Urinary bladder (tissue), 4 donors: ENCODE measurements around the gene FOS. TPM values are rescaled to one million over a fixed set of nuclear protein-coding genes. Genes with fewer than 3 reads are reported as not detected.

Experiments used
- DNase-seq: peaks from one replicate; pipeline ENCODE4 v3.0.0-alpha.2; 2015; ENCODE audit errors: extremely low spot score
- H3K27ac ChIP-seq: one replicate; pipeline ENCODE4 v1.5.1; 2013; ENCODE audit warnings: low read depth, mild to moderate bottlenecking, moderate library complexity
- H3K36me3 ChIP-seq: one replicate; pipeline ENCODE4 v1.6.1; 2013; ENCODE audit warnings: mild to moderate bottlenecking, moderate library complexity; ENCODE audit not compliant: insufficient read depth
- H3K4me1 ChIP-seq: one replicate; pipeline ENCODE4 v1.6.1; 2013; ENCODE audit warnings: mild to moderate bottlenecking, moderate library complexity; ENCODE audit not compliant: insufficient read depth
- H3K4me3 ChIP-seq: one replicate; pipeline ENCODE4 v1.5.1; 2013; ENCODE audit warnings: low read depth, low read length
- WGBS: extraction: QIAGEN DNeasy Blood & Tissue Kit; methylation state at CpG from one replicate; pipeline ENCODE4 v1.1.7; 2013; 5-methylcytosine and 5-hydroxymethylcytosine counted together
- polyA plus RNA-seq: library from polyadenylated mRNA; stranded (reverse); fragments of 200-250 nt; gene quantifications from one replicate; pipeline ENCODE4 v1.2.3, GENCODE V29; 2013
- total RNA-seq: library from RNA; depleted of rRNA; stranded (reverse); fragments of >200 nt; gene quantifications from one replicate; pipeline ENCODE4 v1.2.3, GENCODE V29; 2014
- donor health status: healthy with polysubstance abuse.
- donor health status: healthy.

The FOS gene
- total and polyA plus RNA-seq, 2 donors = 219 to 1,557 TPM

- Histone ChIP-seq H3K27ac (no peak overlapping the region), H3K4me1 (no peaks in the 10 kb centered on the region), H3K4me3 (no peak overlapping the region), H3K36me3 (no peaks in the 10 kb centered on the region)
- DNase-seq = no peak
Observed at GRCh38 chr14:75285331-75285730, 6.7 kb downstream of the FOS start.

DNA sequence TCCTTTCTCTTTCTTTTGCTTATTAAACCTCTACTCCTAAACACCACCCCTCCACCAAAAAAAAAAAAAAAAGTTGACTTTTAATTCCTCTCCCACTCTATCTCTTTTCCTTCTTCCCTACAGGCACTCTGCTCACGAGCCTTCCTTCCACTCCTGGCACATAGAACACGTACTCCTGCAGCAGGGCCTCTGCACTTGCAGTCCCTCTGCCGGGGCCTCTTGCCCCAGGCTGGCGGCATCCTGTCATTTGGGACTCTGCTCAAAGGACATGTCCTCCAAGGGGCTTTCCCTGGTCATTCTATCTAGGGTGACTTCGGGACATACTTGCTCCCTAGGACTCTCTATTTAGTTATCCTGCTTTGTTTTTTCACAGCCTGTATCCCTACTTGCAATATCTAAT lies 7.7 kb downstream of the FOS start:
- DNase-seq = no peak
- WGBS = 56% methylated on average over 5 of the region's 5 CpGs
- no peaks in the 10 kb centered on the region for H3K36me3 ChIP-seq
- no peaks in the 10 kb centered on the region for H3K4me1 ChIP-seq
- no peak overlapping the region for H3K27ac ChIP-seq
- H3K4me3 ChIP-seq = no peak overlapping the region

DNA sequence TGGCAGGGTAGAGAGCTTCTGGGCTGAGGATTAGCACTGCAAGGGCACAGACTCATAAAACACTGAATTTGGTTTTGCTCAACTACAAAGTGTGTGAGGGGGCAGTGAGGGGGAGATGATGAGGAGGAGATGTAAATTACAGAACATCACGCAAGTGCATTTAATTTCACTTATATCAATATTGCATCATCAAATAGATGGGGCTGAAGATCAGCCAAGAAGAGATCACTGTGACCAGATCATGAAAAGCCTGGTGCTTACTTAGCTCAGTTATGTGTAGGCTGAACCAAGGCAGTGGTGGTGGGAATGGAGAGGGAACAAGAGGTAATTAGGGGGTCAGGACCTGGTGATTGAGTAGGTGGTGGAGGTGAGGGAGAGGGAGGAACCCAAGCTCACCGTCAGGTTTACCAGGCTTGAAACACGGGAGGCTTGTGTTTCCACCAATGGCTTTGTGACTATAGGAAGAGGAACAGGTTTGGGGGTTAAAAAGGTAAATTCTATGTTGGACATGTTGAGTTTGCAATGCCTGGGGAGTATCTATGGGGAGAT lies 11.3 kb downstream of the FOS start:
- DNase-seq = no peak
- WGBS = 80% methylated on average over 3 of the region's 3 CpGs
- no peaks in the 10 kb centered on the region for H3K4me1 ChIP-seq
- no peaks in the 10 kb centered on the region for H3K36me3 ChIP-seq
- H3K27ac ChIP-seq = no peak overlapping the region
- H3K4me3 ChIP-seq = no peak overlapping the region

DNA sequence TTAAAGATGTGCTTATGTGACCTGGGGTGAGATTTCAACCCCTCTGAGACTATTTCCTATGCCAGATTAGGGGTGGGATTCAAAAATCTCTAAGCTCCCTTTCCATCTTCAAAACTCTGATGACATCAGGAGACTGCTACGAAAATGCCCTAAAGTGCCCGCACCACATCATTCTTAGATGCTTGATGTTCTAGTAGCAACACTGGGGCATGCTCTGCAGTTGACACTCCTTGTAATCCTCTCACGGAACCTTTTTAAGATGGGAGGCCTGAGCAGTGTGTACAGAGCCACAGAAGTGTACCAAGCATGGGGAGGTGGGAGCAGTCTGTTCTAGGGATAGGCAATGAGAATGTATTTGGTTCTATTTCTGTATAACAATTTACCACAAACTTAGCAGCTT lies 12.2 kb downstream of the FOS start:
- WGBS = 83% methylated on average over 3 of the region's 3 CpGs
- no peak for DNase-seq
- Histone ChIP-seq H3K27ac (no peak overlapping the region), H3K4me1 (no peaks in the 10 kb centered on the region), H3K36me3 (no peaks in the 10 kb centered on the region), H3K4me3 (no peak overlapping the region)

DNA sequence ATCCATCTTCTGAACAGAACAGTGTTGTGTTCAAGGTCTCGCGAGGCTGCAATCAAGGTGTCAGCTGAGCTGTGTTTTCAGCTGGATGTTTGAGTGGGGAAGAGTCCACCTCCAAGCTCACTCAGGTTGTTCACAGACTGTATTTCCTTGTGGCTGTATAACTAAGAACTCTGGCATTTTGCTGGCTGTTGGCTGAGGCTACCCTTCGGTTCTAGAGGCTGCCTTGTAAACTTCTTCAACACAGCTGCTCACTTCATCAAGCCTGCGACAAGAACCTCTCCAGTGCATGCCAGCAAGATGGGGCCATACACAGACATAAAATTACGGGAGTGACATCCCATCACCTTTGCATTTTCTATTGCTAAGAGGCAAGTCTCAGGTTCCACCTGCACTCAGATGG lies 12.7 kb downstream of the FOS start:
- Histone ChIP-seq H3K27ac (no peak overlapping the region), H3K4me1 (no peaks in the 10 kb centered on the region), H3K4me3 (no peak overlapping the region), H3K36me3 (no peaks in the 10 kb centered on the region)
- DNase-seq = no peak
- 79% methylated on average over 5 of the region's 5 CpGs for WGBS

GRCh38 chr14:75292101-75292563 lies 13.5 kb downstream of the FOS start:
- H3K27ac ChIP-seq = no peak overlapping the region
- no peak for DNase-seq
- H3K4me3 ChIP-seq = no peak overlapping the region
- WGBS = 83% methylated on average over 9 of the region's 9 CpGs
- no peaks in the 10 kb centered on the region for H3K36me3 ChIP-seq
- no peaks in the 10 kb centered on the region for H3K4me1 ChIP-seq

DNA sequence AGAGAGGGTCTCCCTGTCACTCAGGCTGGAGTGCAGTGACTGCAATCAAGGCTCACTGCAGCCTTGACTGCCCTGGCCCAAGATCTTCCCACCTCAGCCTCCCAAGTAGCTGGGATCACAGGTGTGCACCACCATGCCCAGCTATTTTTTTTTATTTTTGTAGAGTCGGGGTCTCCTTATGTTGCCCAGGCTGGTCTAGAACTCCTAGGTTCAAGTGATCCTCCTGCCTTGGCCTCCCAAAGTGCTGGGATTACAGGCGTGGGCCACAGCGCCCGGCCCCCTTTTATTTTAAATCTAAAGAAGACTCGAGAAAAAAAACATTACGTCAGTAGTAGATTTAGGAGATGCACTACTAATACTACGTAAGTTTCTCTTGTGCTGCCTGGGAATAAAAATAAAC lies 14.3 kb downstream of the FOS start:
- Histone ChIP-seq H3K36me3 (no peaks in the 10 kb centered on the region), H3K4me3 (no peak overlapping the region), H3K27ac (no peak overlapping the region), H3K4me1 (no peaks in the 10 kb centered on the region)
- 91% methylated on average over 7 of the region's 7 CpGs for WGBS
- no peak for DNase-seq

GRCh38 chr14:75293920-75294648 lies 15.5 kb downstream of the FOS start:
- Histone ChIP-seq H3K27ac (peak overlapping the region; percentile 94), H3K4me1 (no peaks in the 10 kb centered on the region), H3K36me3 (no peaks in the 10 kb centered on the region), H3K4me3 (peak overlapping the region; percentile 41)
- WGBS = under 1% methylated on average over 59 of the region's 59 CpGs
- DNase-seq = peak; percentile 89

DNA sequence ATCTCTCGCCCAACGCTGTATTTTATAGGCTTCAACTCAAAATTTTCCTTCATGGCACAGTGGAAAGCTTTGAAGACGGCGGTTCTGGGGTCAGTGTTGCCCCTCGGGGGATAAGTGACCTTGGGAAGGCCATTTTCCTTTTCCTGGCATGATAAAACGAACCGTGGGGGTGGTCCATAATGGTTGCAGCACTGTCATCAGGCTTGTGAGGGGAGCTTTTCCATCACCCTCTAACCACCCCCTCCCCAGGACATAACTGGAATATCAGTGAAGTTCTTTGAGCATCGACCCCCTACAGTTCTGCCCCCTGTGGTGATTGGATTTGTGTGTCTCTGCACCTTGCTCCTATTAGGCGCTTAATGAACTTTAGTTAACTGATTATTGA lies 16.0 kb downstream of the FOS start:
- Histone ChIP-seq H3K36me3 (no peaks in the 10 kb centered on the region), H3K4me1 (no peaks in the 10 kb centered on the region), H3K4me3 (peak overlapping the region; percentile 41), H3K27ac (peak overlapping the region; percentile 82)
- DNase-seq = no peak
- WGBS = under 1% methylated on average over 9 of the region's 9 CpGs

GRCh38 chr14:75295061-75295461 lies 16.4 kb downstream of the FOS start:
- 1% methylated on average over 18 of the region's 18 CpGs for WGBS
- Histone ChIP-seq H3K4me1 (no peaks in the 10 kb centered on the region), H3K36me3 (no peaks in the 10 kb centered on the region), H3K4me3 (no peak overlapping the region), H3K27ac (peak overlapping the region; percentile 82)
- no peak for DNase-seq

- WGBS = 4% methylated on average over 19 of the region's 19 CpGs
- no peak overlapping the region for H3K4me3 ChIP-seq
- H3K27ac ChIP-seq = peak overlapping the region; percentile 80
- DNase-seq = peak; percentile 62
- H3K36me3 ChIP-seq = no peaks in the 10 kb centered on the region
- H3K4me1 ChIP-seq = no peaks in the 10 kb centered on the region
Observed at GRCh38 chr14:75295491-75296345, 17.1 kb downstream of the FOS start.

GRCh38 chr14:75297411-75298040 lies 18.9 kb downstream of the FOS start:
- 93% methylated on average over 10 of the region's 10 CpGs for WGBS
- no peak overlapping the region for H3K4me3 ChIP-seq
- H3K27ac ChIP-seq = no peak overlapping the region
- H3K4me1 ChIP-seq = no peaks in the 10 kb centered on the region
- H3K36me3 ChIP-seq = no peaks in the 10 kb centered on the region
- no peak for DNase-seq

DNA sequence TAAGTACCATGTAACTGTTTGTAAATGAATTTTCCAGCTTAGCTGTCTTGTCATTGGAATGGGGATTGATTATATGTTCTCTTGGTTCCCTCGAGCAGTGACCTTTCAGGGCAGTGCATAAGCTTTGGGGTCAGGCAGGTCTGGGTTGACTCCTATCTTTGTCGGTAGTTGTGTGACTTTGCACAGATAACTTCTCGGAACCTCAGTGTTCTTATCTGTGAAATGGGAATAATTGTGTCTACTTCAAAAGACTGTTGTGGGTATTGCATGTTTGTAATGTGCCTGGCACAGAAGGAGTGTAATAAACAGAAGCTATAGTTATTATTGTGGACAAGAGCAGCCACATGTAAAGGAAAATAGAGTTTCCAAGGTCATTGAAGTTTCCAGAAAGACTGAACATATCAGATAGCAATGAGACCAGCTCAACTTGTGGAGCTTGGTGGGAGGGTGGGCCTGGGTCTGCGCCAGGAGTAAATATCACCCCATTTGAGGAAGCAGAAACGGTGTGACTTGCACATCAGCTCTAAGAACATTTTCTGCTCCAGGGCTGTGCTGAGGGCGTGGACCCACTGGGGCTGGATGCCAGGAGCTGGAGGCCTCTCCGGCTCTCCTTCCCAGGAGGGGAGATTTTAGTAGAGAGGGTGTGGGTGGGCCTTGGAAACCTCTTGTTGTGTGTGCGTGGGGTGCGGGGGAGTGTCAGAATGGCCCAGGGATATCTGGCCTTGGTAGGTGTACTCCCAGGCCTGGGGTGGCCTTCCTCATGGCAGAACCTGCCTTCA lies 19.7 kb downstream of the FOS start:
- WGBS = 63% methylated on average over 9 of the region's 9 CpGs
- Histone ChIP-seq H3K27ac (no peak overlapping the region), H3K4me1 (no peaks in the 10 kb centered on the region), H3K4me3 (no peak overlapping the region), H3K36me3 (no peaks in the 10 kb centered on the region)
- no peak for DNase-seq
